ENCODE measurements around the gene SPINK4. TPM values are rescaled to one million over a fixed set of nuclear protein-coding genes. Genes with fewer than 3 reads are reported as not detected.

The SPINK4 gene
- polyA plus RNA-seq, 1 donor (not counting 4 experiments of a cell fraction or from before 2014, with no cell fraction given): not detected

- FAIRE-seq: no peak
- no peaks in the 10 kb centered on the region for H3K27me3 ChIP-seq (ENCODE audit: control insufficient read depth, extremely low read depth, insufficient read depth, low read length)
Observed at GRCh38 chr9:33209394-33209793, 30.6 kb upstream of the SPINK4 start.

GRCh38 chr9:33210006-33210715 is 29.8 kb upstream of the SPINK4 start:
- H3K4me2 ChIP-seq (ENCODE audit: control insufficient read depth, extremely low read depth, insufficient read depth, low read depth, low read length): no peak overlapping the region
- H3K9me3 ChIP-seq (ENCODE audit: control insufficient read depth, low read depth, low read length): no peaks in the 10 kb centered on the region
- peaks cover 15% of the 10 kb centered on the region for H3K4me1 ChIP-seq (ENCODE audit: control insufficient read depth, extremely low read depth, insufficient read depth, low read length)
- DNase-seq (ENCODE audit: low read depth, low spot score) (no peak), FAIRE-seq (no peak)
- no peak overlapping the region for H3K27ac ChIP-seq (ENCODE audit: control insufficient read depth, insufficient read depth, low read length)
- H2AFZ ChIP-seq (ENCODE audit: control insufficient read depth, low read length): no peak overlapping the region
- no peak overlapping the region for H3K4me3 ChIP-seq (ENCODE audit: control insufficient read depth in 2 of 3, extremely low read depth in 1 of 3, insufficient read depth in 2 of 3, low read depth in 1 of 3, low read length in 3 of 3)
- no peaks in the 10 kb centered on the region for H3K79me2 ChIP-seq (ENCODE audit: control insufficient read depth, insufficient read depth, low read length)
- no peak overlapping the region for H3K9ac ChIP-seq (ENCODE audit: control insufficient read depth, extremely low read depth, insufficient read depth, low read length)
- no peaks in the 10 kb centered on the region for H4K20me1 ChIP-seq (ENCODE audit: control insufficient read depth, extremely low read depth, insufficient read depth, low read length)
- no peaks in the 10 kb centered on the region for H3K27me3 ChIP-seq (ENCODE audit: control insufficient read depth, extremely low read depth, insufficient read depth, low read length)
- dilution Hi-C loops (cut with MboI; ENCODE audit: extremely low pct_ligation_motif_present, low sequenced_read_pairs): no loop called here
- no peaks in the 10 kb centered on the region for H3K36me3 ChIP-seq (ENCODE audit: control insufficient read depth in 2 of 2, extremely low read depth in 1 of 2, insufficient read depth in 2 of 2, low read length in 2 of 2)
- H3K9me1 ChIP-seq (ENCODE audit: control insufficient read depth, extremely low read depth, insufficient read depth, low read length): no peaks in the 10 kb centered on the region
- TF ChIP-seq CTCF (optimal IDR thresholded peaks at IDR 0.05 in 1 of 3, IDR thresholded peaks at IDR 0.05 in 1 of 3, conservative IDR thresholded peaks at IDR 0.05 in 1 of 3; ENCODE audit: extremely low read depth in 1 of 3, insufficient read depth in 2 of 3, low read length in 3 of 3): no peak
- no peak for TF ChIP-seq EZH2 (IDR thresholded peaks at IDR 0.05; ENCODE audit: low read length)

More at GRCh38 chr9:33209394-33209793, 30.6 kb upstream of the SPINK4 start:
- Histone ChIP-seq H3K36me3 (ENCODE audit: control insufficient read depth in 2 of 2, extremely low read depth in 1 of 2, insufficient read depth in 2 of 2, low read length in 2 of 2) (no peaks in the 10 kb centered on the region), H3K79me2 (ENCODE audit: control insufficient read depth, insufficient read depth, low read length) (no peaks in the 10 kb centered on the region), H3K4me2 (ENCODE audit: control insufficient read depth, extremely low read depth, insufficient read depth, low read depth, low read length) (no peak overlapping the region), H3K9me3 (ENCODE audit: control insufficient read depth, low read depth, low read length) (no peaks in the 10 kb centered on the region), H4K20me1 (ENCODE audit: control insufficient read depth, extremely low read depth, insufficient read depth, low read length) (no peaks in the 10 kb centered on the region), H3K27ac (ENCODE audit: control insufficient read depth, insufficient read depth, low read length) (no peak overlapping the region), H2AFZ (ENCODE audit: control insufficient read depth, low read length) (no peak overlapping the region), H3K4me3 (ENCODE audit: control insufficient read depth in 2 of 3, extremely low read depth in 1 of 3, insufficient read depth in 2 of 3, low read depth in 1 of 3, low read length in 3 of 3) (no peak overlapping the region), H3K9ac (ENCODE audit: control insufficient read depth, extremely low read depth, insufficient read depth, low read length) (no peak overlapping the region), H3K4me1 (ENCODE audit: control insufficient read depth, extremely low read depth, insufficient read depth, low read length) (peaks cover 15% of the 10 kb centered on the region), H3K9me1 (ENCODE audit: control insufficient read depth, extremely low read depth, insufficient read depth, low read length) (no peaks in the 10 kb centered on the region)
- dilution Hi-C loops (cut with MboI; ENCODE audit: extremely low pct_ligation_motif_present, low sequenced_read_pairs): no loop called here
- TF ChIP-seq CTCF (optimal IDR thresholded peaks at IDR 0.05 in 1 of 3, IDR thresholded peaks at IDR 0.05 in 1 of 3, conservative IDR thresholded peaks at IDR 0.05 in 1 of 3; ENCODE audit: extremely low read depth in 1 of 3, insufficient read depth in 2 of 3, low read length in 3 of 3) (no peak), EZH2 (IDR thresholded peaks at IDR 0.05; ENCODE audit: low read length) (no peak)
- DNase-seq (ENCODE audit: low read depth, low spot score): no peak
